Panc1 (cell line): ENCODE results near the gene TANK. TPM values are rescaled to one million over a fixed set of nuclear protein-coding genes. Genes with fewer than 3 reads are reported as not detected.
"Not testable (repeated sequence)": the region's sequence is repeated elsewhere in the genome, so short reads cannot be mapped to it uniquely, and the experiment has no call there.

Experiments used
- ATAC-seq: fragments of 200-7000 bp; cut with Tn5 transposase; 2 replicates; pipeline ENCODE4 v1.9.1; 2020; ENCODE audit warnings: mild to moderate bottlenecking, moderate library complexity
- BruUV-seq: library from RNA; stranded (reverse); fragments of 400-500 nt; replicated peaks from 2 replicates; lab custom pipeline; 2021; lab: Mats Ljungman, UMichigan
- CTCF ChIA-PET: fragments of 300-600 bp; sonication (Branson Sonifier 250); formaldehyde crosslinking; loops from one replicate; lab custom pipeline; 2022; ENCODE audit warnings: antibody characterized with exemption; lab: Charles Lee
- POLR2A ChIA-PET: fragments of 300-600 bp; sonication (Branson Sonifier 250); formaldehyde crosslinking; loops from one replicate; lab custom pipeline; 2022; ENCODE audit warnings: antibody characterized with exemption; lab: Charles Lee
- DNase-seq: peaks from one replicate; pipeline ENCODE4 v3.0.0-alpha.2; 2010; ENCODE audit warnings: low read depth, low spot score
- H3K27ac ChIP-seq: 2 replicates; pipeline ENCODE4 v1.5.1; 2011; ENCODE audit warnings: mild to moderate bottlenecking, low read length, inconsistent platforms
- H3K27me3 ChIP-seq: fragments of 200-500 bp; sonication (Bioruptor generic); 2 replicates; pipeline ENCODE4 v1.6.0; 2014; ENCODE audit warnings: low read length, inconsistent platforms; ENCODE audit not compliant: control insufficient read depth, insufficient read depth
- H3K36me3 ChIP-seq: fragments of 200-500 bp; sonication (Bioruptor generic); 2 replicates; pipeline ENCODE4 v1.5.1; 2014; ENCODE audit warnings: inconsistent platforms, mild to moderate bottlenecking, low read length, moderate library complexity; ENCODE audit not compliant: control insufficient read depth, insufficient read depth
- H3K4me1 ChIP-seq: 2 replicates; pipeline ENCODE4 v1.5.1; 2011; ENCODE audit warnings: inconsistent platforms, mild to moderate bottlenecking, low read length, moderate library complexity; ENCODE audit not compliant: control insufficient read depth, insufficient read depth
- H3K4me3 ChIP-seq, 2 experiments: 2 replicates each; pipeline ENCODE4 v1.5.1; 2011 to 2012; ENCODE audit warnings: low read depth in 2 of 2, low read length in 2 of 2, mild to moderate bottlenecking in 2 of 2, inconsistent platforms in 1 of 2, moderate library complexity in 1 of 2
- H3K9me3 ChIP-seq: fragments of 200-500 bp; sonication (Bioruptor generic); 2 replicates; pipeline ENCODE4 v1.5.1; 2014; ENCODE audit warnings: low read depth, mild to moderate bottlenecking, inconsistent platforms, low read length, moderate library complexity; ENCODE audit not compliant: control insufficient read depth, insufficient read depth
- CTCF ChIP-seq: fragments of 450-650 bp; IDR thresholded peaks from 2 replicates; pipeline ENCODE4 v1.5.1; 2017; ENCODE audit warnings: mild to moderate bottlenecking
- POLR2AphosphoS5 ChIP-seq: IDR thresholded peaks from 2 replicates; pipeline ENCODE4 v1.6.1; 2012; ENCODE audit warnings: mild to moderate bottlenecking, low read depth, low read length, moderate library complexity
- REST ChIP-seq, 2 experiments: IDR thresholded peaks; 2 replicates each; pipeline ENCODE4 v1.6.1; 2011 to 2012; ENCODE audit warnings: low read depth in 2 of 2, control low read depth in 1 of 2, low read length in 1 of 2, mild to moderate bottlenecking in 1 of 2, moderate library complexity in 1 of 2; ENCODE audit not compliant: insufficient read depth in 1 of 2
- SIN3A ChIP-seq: IDR thresholded peaks from 2 replicates; pipeline ENCODE4 v1.6.1; 2012; ENCODE audit warnings: low read depth, mild to moderate bottlenecking, low read length, moderate library complexity, borderline replicate concordance; ENCODE audit not compliant: insufficient read depth
- TCF7L2 ChIP-seq: IDR thresholded peaks from 2 replicates; pipeline ENCODE4 v1.6.1; 2011; ENCODE audit warnings: mild to moderate bottlenecking, low read depth, low read length, inconsistent platforms
- in situ Hi-C: cut with HindIII; loops from 2 replicates; pipeline ENCODE4 v1.10.0; 2016; ENCODE audit warnings: low sequenced_read_pairs, low pct_unique_long_range_greater_than_20kb
- intact Hi-C: fragments of 100-400 bp; cut with micrococcal nuclease; formaldehyde crosslinking; loops from one replicate; pipeline ENCODE4 v1.10.0; 2022; ENCODE audit not compliant: unreplicated experiment
- total RNA-seq: library from RNA; stranded (reverse); gene quantifications from one replicate; pipeline ENCODE4 v1.2.1, GENCODE V29; 2021; ENCODE audit not compliant: unreplicated experiment

The TANK gene
- total RNA-seq, 1 experiment from 2014 or later = 36.0 TPM

- TF ChIP-seq CTCF (no peak), TCF7L2 (no peak), REST (IDR thresholded peaks at IDR 0.05; ENCODE audit: insufficient read depth in 1 of 2, low read depth in 2 of 2, low read length in 1 of 2) (no peak), POLR2AphosphoS5 (no peak)
- ChIA-PET POLR2A (no interaction called here), CTCF (no interaction called here)
- H3K4me3 ChIP-seq = no peak overlapping the region
- intact Hi-C loops (no loop called here), in situ Hi-C loops (no loop called here)
- DNase-seq (no peak), ATAC-seq (no peak)
- peak overlapping the region; percentile 5; the same call in 1 of the 2 replicates for H3K27ac ChIP-seq
- peaks cover 25% of the 10 kb centered on the region for H3K4me1 ChIP-seq
- no TSS peak for BruUV-seq
- H3K9me3 ChIP-seq = no peaks in the 10 kb centered on the region
- no peaks in the 10 kb centered on the region for H3K27me3 ChIP-seq
- no peaks in the 10 kb centered on the region for H3K36me3 ChIP-seq
Measured at GRCh38 chr2:161131074-161131680, 29.1 kb upstream of the TANK start.

- DNase-seq (no peak), ATAC-seq (no peak)
- TF ChIP-seq POLR2AphosphoS5 (no peak), SIN3A (no peak), REST (IDR thresholded peaks at IDR 0.05; ENCODE audit: insufficient read depth in 1 of 2, low read depth in 2 of 2, low read length in 1 of 2) (no peak), TCF7L2 (no peak), CTCF (no peak)
- Histone ChIP-seq H3K4me3 (no peak overlapping the region), H3K36me3 (no peaks in the 10 kb centered on the region), H3K4me1 (peaks cover 32% of the 10 kb centered on the region), H3K9me3 (no peaks in the 10 kb centered on the region), H3K27me3 (no peaks in the 10 kb centered on the region), H3K27ac (no peak overlapping the region; the same call in 1 of the 2 replicates)
- ChIA-PET CTCF (no interaction called here), POLR2A (no interaction called here)
- in situ Hi-C loops = no loop called here
- BruUV-seq = no TSS peak
- intact Hi-C loops = no loop called here
Measured at GRCh38 chr2:161131804-161132203, 28.4 kb upstream of the TANK start.

GRCh38 chr2:161132384-161132783 lies 27.8 kb upstream of the TANK start:
- DNase-seq, BruUV-seq, in situ Hi-C loops, H3K9me3 ChIP-seq, POLR2A ChIA-PET, ATAC-seq, CTCF ChIA-PET, H3K27ac ChIP-seq, H3K27me3 ChIP-seq, intact Hi-C loops, H3K36me3 ChIP-seq, H3K4me3 ChIP-seq: not testable (repeated sequence)
- peaks cover 32% of the 10 kb centered on the region for H3K4me1 ChIP-seq
